ENCODE data around the gene TMCO5A.
"Not testable (repeated sequence)": the region's sequence is repeated elsewhere in the genome, so short reads cannot be mapped to it uniquely, and the experiment has no call there.

TMCO5A gene

GRCh38 chr15:37934340-37934739 is at the start of gene TMCO5A:
TMCO5A (plus strand) TSS chr15:37934640; CDS start chr15:37936324, 1,684 bp downstream.
- no peak for DNase-seq

DNA sequence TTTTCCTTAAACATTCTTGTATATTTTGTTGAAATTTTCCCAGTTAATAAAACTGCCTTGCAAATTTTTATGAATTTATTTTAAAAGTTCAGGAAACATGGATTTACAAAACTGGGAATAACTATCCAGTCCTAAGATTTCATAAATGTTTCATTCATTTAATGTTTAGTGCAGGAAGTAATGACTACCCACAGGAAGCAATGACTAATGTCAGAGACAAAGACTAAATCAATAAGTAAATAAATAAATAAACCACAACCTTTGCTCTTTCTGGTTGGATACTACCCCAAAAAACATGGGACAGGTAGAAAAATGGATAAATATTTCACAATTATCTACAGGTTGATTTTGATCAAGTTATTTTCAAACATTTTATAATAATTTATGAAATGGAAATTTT is 48.8 kb upstream of the TMCO5A start:
- DNase-seq, result no peak

- DNase-seq, result no peak
These were observed 46.1 kb upstream of the TMCO5A start for GRCh38 chr15:37888356-37888755.

DNA sequence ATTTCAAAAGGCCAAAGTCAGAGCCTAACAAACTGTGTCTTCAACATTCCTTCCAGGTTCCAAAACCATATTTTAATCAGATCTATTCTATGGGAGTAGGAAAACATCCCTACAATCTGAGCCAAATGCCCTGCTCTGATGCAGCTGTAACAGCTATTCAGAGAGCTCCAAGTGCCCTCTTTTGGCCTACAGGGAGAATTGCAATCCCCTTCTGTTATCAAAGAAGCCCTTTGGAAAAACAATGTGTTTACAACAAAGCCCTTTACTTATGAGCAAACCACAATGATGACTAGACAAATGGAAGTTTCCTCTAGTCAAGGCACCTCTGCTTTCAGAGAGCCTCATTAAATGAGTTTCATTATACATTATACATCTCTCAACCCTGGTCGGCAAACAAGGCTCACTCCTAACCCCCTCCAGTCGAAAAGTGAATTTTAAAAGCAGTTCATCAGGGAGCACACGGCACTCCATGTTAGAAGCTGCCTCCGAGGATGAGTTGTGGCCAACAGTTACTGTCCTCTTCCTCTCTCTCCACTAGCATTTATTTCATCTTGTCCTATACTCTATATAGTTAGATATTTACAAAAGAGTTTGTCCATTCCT is 42.6 kb upstream of the TMCO5A start:
- peak; percentile 48 for DNase-seq

- no peak for DNase-seq
These were observed 41.1 kb upstream of the TMCO5A start for GRCh38 chr15:37893309-37893708.

DNA sequence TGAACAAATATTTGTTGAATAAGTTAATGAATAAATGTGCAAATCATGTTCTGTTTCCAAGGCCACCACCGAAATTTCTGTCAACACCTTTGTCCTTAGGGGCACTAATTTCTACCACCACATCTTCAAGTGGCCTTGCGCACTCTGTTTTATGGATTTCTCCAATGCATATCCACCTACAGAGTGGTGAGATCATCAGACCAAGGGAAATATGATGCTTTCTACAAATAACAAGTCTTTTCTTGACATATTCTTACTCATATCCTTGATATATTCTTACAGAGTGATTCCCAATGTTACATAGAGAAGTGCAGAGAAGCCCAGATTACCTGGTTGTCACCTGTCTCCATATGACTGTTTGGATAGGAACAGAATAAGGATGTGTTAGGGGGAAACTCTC is 36.1 kb upstream of the TMCO5A start:
- DNase-seq, result no peak

- DNase-seq, result no peak
These were observed 33.9 kb upstream of the TMCO5A start for GRCh38 chr15:37900326-37901221.

- no peak for DNase-seq
These were observed 32.3 kb upstream of the TMCO5A start for GRCh38 chr15:37902126-37902525.

DNA sequence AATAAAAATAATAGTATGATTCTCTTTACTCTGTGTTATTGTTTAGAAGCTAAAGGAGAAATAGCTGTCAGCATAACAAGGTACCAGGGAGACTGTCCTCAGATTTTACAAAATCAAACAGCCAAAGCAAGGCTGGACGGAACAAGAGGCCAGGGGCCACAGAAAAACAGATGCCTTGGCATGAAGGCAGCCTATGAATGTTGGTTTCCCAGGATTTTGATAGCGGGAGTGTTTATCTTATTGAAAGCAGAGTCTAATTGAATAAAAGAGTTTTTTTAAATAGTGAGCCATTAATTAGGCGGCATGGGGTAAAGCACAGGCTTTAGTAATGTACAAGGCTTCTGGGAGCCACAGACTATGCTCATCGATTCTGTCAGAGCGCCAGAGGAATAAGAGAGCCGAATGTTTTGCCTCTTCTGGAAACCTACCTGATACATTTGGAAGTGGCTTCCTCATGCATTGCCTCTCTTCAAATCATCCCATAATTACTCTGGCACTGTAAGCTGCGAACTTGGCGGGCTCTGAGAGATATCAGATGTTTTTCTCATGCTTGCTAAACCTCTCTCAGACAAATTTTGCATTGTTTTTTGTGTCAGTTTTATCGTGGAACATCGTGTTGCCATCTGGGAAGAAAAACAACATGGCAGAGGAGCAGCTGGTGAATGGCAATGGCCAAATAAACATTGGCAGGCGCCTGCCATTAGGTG is 30.4 kb upstream of the TMCO5A start:
- DNase-seq, result peak; percentile 62

DNA sequence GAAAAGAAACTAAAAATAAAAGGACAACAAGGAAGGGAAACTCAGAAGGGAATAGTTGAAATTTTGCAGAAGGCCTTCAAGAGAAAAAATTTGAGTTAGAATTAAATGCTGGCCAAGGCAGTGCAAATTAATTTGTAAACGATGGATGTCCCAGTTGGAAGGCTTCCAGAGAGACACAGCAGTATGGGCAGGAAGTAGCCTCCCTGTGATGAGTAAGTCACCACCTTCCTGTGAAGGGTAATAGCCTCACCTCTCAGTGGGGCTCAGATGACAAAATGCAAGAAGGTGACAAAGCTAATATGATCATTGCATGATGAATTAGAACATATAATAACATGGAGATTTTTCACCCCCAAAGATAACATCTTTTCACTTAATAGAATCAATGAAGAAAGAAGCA is 27.3 kb upstream of the TMCO5A start:
- DNase-seq, result no peak

- no peak for DNase-seq
These were observed 12.7 kb upstream of the TMCO5A start for GRCh38 chr15:37921527-37922385.

GRCh38 chr15:37926136-37926535 is 8.3 kb upstream of the TMCO5A start:
- DNase-seq, result no peak

DNA sequence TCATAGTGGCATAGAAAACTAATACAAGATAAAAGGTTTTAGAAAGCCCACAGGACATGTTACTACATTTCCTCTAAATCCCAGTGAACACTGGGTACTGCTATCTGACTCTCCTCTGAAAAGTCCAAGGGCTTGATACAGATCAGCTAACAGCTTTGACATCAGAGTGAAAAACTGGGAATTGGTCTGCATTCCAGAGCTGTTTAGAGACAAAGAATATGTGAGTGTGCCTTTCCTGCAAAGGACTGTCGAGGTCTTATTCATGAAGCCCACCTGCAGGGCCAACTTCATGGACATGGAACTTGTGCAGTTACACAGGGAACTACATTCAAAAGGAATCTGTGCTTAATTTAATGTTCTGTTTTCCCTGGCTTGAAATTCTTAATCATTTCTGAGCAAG is 5.2 kb upstream of the TMCO5A start:
- DNase-seq, result no peak

GRCh38 chr15:37931321-37931720 is 3.1 kb upstream of the TMCO5A start:
- no peak for DNase-seq

DNA sequence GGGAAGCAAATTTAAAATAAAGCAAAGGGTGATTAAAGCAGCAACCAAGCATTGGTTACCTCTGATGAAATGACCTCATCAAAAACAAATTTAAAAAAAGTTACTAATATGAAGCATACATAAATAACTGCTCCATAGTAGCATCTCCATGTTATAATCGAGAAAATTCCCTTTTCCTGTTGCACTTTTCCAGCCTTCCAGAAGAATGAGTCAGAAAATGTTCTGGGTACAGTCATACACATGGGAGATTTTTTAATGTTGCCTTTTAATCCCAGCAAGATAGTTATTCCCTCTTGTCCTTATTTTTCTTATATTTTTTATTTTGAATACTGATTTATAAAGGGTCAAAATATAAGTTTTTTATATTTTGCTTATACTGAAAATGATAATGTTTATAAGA is 2.6 kb upstream of the TMCO5A start:
- DNase-seq, result no peak

DNA sequence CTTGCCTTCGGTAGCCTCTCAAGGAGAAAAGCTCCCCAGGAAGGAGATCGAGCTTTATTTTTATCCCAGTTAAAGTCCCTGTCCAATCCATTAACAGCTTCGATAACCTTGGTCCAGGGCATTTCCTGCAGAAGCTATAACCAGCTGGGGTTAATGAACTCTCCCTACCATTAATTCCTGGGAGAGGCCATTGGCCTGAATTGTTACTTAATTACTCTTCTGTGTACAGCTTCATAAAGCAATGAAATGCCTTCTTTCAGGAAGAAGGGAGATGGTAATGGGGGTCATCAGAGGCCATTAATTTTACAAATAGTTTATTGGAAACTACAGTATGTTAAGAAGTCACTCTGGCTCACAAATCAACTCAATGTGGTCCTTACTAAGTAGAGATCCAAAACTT is 1.9 kb upstream of the TMCO5A start:
- DNase-seq, result no peak

- no peak for DNase-seq
These were observed 774 bp upstream of the TMCO5A start for GRCh38 chr15:37933666-37934065.

GRCh38 chr15:37940876-37941275 is 6.4 kb downstream of the TMCO5A start:
- no peak for DNase-seq

- no peak for DNase-seq
These were observed 7.3 kb downstream of the TMCO5A start for GRCh38 chr15:37941779-37942178.

DNA sequence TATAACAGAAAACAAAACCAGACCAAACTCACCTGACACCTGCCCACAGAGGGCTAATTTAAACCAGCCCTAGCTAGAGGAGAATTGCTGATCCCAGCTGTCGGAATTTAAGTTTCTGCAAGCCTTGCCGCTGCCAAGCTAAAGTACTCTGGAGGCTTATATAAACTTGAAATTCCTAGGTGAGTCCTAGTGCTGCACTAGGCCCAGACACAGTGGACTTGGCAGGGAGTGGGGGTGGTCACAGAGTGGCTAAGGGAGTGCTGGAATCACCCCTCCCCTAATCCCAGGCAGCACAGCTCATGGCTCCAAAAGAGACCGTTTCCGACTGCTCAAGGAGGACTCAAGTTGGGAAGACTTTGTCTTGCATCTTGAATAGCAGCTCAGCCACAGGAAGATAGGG is 17.6 kb downstream of the TMCO5A start:
- no peak for DNase-seq

- DNase-seq, result not testable (repeated sequence)
These were observed 26.3 kb downstream of the TMCO5A start for GRCh38 chr15:37960742-37961141.

- DNase-seq, result peak; percentile 14
These were observed 33.3 kb downstream of the TMCO5A start for GRCh38 chr15:37967788-37968187.

DNA sequence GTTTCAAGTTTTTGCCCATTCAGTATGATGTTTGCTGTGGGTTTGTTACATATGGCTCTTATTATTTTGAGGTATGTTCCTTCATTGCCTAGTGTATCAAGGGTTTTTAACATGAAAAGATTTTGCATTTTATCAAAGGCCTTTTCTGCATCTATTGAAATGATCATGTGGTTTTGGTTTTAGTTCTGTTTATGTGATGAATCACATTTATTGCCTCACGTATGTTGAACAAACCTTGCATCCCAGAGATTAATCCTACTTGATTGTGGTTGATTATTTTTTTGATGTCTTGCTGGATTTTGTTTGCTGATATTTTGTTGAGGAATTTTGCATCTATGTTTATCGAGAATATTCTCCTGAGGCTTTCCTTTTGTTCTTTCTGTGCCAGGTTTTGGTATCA is 39.4 kb downstream of the TMCO5A start:
- no peak for DNase-seq
